Astrocyte (in vitro differentiated cells and primary cell): ENCODE measurements around the gene SLC7A10. TPM values are rescaled to one million over a fixed set of nuclear protein-coding genes. Genes with fewer than 3 reads are reported as not detected.
A peak's percentile ranks its signal among the peaks of the same experiment; 100 is the strongest.
"Not testable (repeated sequence)": the region's sequence is repeated elsewhere in the genome, so short reads cannot be mapped to it uniquely, and the experiment has no call there.

ENCODE experiments used
- DNase-seq: peaks from one replicate; pipeline ENCODE4 v3.0.0-alpha.2; 2010; ENCODE audit warnings: low read depth
- FAIRE-seq: peaks from 2 replicates; lab custom pipeline; 2011; peaks lifted over from hg19 to GRCh38; lab: Jason Lieb, UNC
- H2AFZ ChIP-seq: 2 replicates; pipeline ENCODE4 v1.6.0; 2012; ENCODE audit warnings: low read depth, low read length, inconsistent platforms
- H3K27ac ChIP-seq: 2 replicates; pipeline ENCODE4 v1.5.1; 2011; ENCODE audit warnings: low read depth, low read length, inconsistent platforms
- H3K27me3 ChIP-seq: 2 replicates; pipeline ENCODE4 v1.6.0; 2011; ENCODE audit warnings: low read length, inconsistent platforms; ENCODE audit not compliant: insufficient read depth
- H3K36me3 ChIP-seq: 2 replicates; pipeline ENCODE4 v1.5.1; 2011; ENCODE audit warnings: low read length, inconsistent platforms; ENCODE audit not compliant: insufficient read depth
- H3K4me1 ChIP-seq: 2 replicates; pipeline ENCODE4 v1.5.1; 2011; ENCODE audit warnings: low read length, inconsistent platforms; ENCODE audit not compliant: insufficient read depth
- H3K4me2 ChIP-seq: 2 replicates; pipeline ENCODE4 v1.6.0; 2012; ENCODE audit warnings: low read length, inconsistent platforms
- H3K4me3 ChIP-seq: 2 replicates; pipeline ENCODE4 v1.5.1; 2011; ENCODE audit warnings: low read depth, mild to moderate bottlenecking, low read length, inconsistent platforms; ENCODE audit not compliant: insufficient read depth
- H3K79me2 ChIP-seq: 2 replicates; pipeline ENCODE4 v1.6.0; 2012; ENCODE audit warnings: mild to moderate bottlenecking, low read length, inconsistent platforms; ENCODE audit not compliant: insufficient read depth
- H3K9ac ChIP-seq: 2 replicates; pipeline ENCODE4 v1.6.0; 2012; ENCODE audit warnings: mild to moderate bottlenecking, low read length, inconsistent platforms
- H3K9me3 ChIP-seq: 2 replicates; pipeline ENCODE4 v1.5.1; 2012; ENCODE audit warnings: low read depth, mild to moderate bottlenecking, low read length, inconsistent platforms; ENCODE audit not compliant: insufficient read depth
- H4K20me1 ChIP-seq: 2 replicates; pipeline ENCODE4 v1.6.0; 2012; ENCODE audit warnings: low read length, inconsistent platforms; ENCODE audit not compliant: insufficient read depth
- H3K27ac Mint-ChIP-seq: one replicate; pipeline ENCODE4 v1.8.0; 2021; ENCODE audit warnings: mild to moderate bottlenecking, mixed read lengths; ENCODE audit not compliant: unreplicated experiment
- H3K27me3 Mint-ChIP-seq: one replicate; pipeline ENCODE4 v1.8.0; 2021; ENCODE audit warnings: low read depth, mixed read lengths; ENCODE audit not compliant: unreplicated experiment
- H3K36me3 Mint-ChIP-seq: one replicate; pipeline ENCODE4 v1.8.0; 2021; ENCODE audit warnings: low read depth, mixed read lengths; ENCODE audit not compliant: unreplicated experiment
- H3K4me1 Mint-ChIP-seq: one replicate; pipeline ENCODE4 v1.8.0; 2021; ENCODE audit warnings: low read depth, mixed read lengths; ENCODE audit not compliant: unreplicated experiment
- H3K4me3 Mint-ChIP-seq: one replicate; pipeline ENCODE4 v1.8.0; 2021; ENCODE audit warnings: mild to moderate bottlenecking, moderate library complexity, mixed read lengths; ENCODE audit not compliant: unreplicated experiment
- H3K9me3 Mint-ChIP-seq: one replicate; pipeline ENCODE4 v1.8.0; 2021; ENCODE audit warnings: mild to moderate bottlenecking, mixed read lengths; ENCODE audit not compliant: unreplicated experiment
- EZH2 ChIP-seq: IDR thresholded peaks from 2 replicates; pipeline ENCODE4 v1.6.1; 2012; ENCODE audit warnings: mild to moderate bottlenecking, low read length, inconsistent platforms; ENCODE audit not compliant: insufficient read depth
- total RNA-seq: library from RNA; stranded (reverse); gene quantifications from 2 replicates; pipeline ENCODE4 v1.2.1, GENCODE V29; 2021
- TF ChIP-seq, protein P1 (sequence below): IDR thresholded peaks from 2 replicates; pipeline ENCODE4 v1.5.1; 2011; ENCODE audit warnings: low read depth, mild to moderate bottlenecking, inconsistent platforms, low read length, moderate library complexity; ENCODE audit not compliant: insufficient read depth

The SLC7A10 gene
- total RNA-seq, 1 donor from 2014 or later, result 0.61 TPM

- Histone ChIP-seq H3K9ac (no peak overlapping the region), H2AFZ (no peak overlapping the region), H3K27ac (no peak overlapping the region), H3K79me2 (peaks cover 6% of the 10 kb centered on the region), H3K4me1 (peaks cover 4% of the 10 kb centered on the region), H4K20me1 (peaks cover 15% of the 10 kb centered on the region), H3K27me3 (peaks cover 4% of the 10 kb centered on the region), H3K36me3 (no peaks in the 10 kb centered on the region), H3K9me3 (no peaks in the 10 kb centered on the region), H3K4me2 (no peak overlapping the region), H3K4me3 (no peak overlapping the region)
- FAIRE-seq (no peak), DNase-seq (no peak)
- Mint-ChIP-seq H3K4me1 (peaks cover 1% of the 10 kb centered on the region), H3K4me3 (no peak overlapping the region), H3K9me3 (peaks cover 4% of the 10 kb centered on the region), H3K27me3 (peaks cover 41% of the 10 kb centered on the region), H3K27ac (no peak overlapping the region), H3K36me3 (peaks cover 3% of the 10 kb centered on the region)
- TF ChIP-seq, protein P1, sequence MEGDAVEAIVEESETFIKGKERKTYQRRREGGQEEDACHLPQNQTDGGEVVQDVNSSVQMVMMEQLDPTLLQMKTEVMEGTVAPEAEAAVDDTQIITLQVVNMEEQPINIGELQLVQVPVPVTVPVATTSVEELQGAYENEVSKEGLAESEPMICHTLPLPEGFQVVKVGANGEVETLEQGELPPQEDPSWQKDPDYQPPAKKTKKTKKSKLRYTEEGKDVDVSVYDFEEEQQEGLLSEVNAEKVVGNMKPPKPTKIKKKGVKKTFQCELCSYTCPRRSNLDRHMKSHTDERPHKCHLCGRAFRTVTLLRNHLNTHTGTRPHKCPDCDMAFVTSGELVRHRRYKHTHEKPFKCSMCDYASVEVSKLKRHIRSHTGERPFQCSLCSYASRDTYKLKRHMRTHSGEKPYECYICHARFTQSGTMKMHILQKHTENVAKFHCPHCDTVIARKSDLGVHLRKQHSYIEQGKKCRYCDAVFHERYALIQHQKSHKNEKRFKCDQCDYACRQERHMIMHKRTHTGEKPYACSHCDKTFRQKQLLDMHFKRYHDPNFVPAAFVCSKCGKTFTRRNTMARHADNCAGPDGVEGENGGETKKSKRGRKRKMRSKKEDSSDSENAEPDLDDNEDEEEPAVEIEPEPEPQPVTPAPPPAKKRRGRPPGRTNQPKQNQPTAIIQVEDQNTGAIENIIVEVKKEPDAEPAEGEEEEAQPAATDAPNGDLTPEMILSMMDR, result peak; percentile 8
- TF ChIP-seq EZH2, result no peak
Measured at GRCh38 chr19:33192010-33192409, 33.6 kb downstream of the SLC7A10 start.

DNA sequence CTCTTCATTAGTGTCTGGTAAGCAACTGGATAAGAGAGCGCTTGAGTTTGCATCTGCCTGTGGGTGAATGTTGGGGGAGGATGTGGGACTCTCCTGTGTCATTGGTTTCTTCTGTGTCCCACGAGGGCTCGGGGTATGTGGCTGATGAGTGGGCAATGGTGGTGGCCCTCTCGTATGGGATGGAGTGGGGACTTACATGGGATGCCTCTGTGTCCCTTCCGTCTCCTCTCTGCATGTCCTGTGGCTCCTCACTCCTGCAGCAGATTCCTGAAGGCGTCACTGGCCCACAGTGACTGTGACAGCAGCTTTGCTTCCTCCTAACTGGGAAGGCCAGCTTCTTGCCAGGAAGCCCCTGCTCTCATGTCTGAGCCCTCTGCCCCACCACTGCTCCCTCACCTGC is 34.1 kb downstream of the SLC7A10 start:
- Histone ChIP-seq H3K4me2 (no peak overlapping the region), H3K4me3 (no peak overlapping the region), H3K9me3 (no peaks in the 10 kb centered on the region), H4K20me1 (peaks cover 10% of the 10 kb centered on the region), H3K36me3 (no peaks in the 10 kb centered on the region), H3K79me2 (peaks cover 6% of the 10 kb centered on the region), H3K27ac (no peak overlapping the region), H2AFZ (no peak overlapping the region), H3K4me1 (peaks cover 4% of the 10 kb centered on the region), H3K27me3 (peaks cover 4% of the 10 kb centered on the region), H3K9ac (no peak overlapping the region)
- peaks cover 41% of the 10 kb centered on the region for H3K27me3 Mint-ChIP-seq
- DNase-seq, result no peak
- peaks cover 4% of the 10 kb centered on the region for H3K9me3 Mint-ChIP-seq
- peaks cover 1% of the 10 kb centered on the region for H3K4me1 Mint-ChIP-seq
- peaks cover 3% of the 10 kb centered on the region for H3K36me3 Mint-ChIP-seq
- no peak overlapping the region for H3K4me3 Mint-ChIP-seq
- TF ChIP-seq EZH2, result no peak
- TF ChIP-seq, protein P1, result no peak
- FAIRE-seq, result no peak
- H3K27ac Mint-ChIP-seq, result no peak overlapping the region

GRCh38 chr19:33191092-33191491 is 34.6 kb downstream of the SLC7A10 start:
- H3K4me1 ChIP-seq, DNase-seq, H3K4me2 ChIP-seq, H3K27ac Mint-ChIP-seq, H4K20me1 ChIP-seq, H2AFZ ChIP-seq, H3K4me1 Mint-ChIP-seq, H3K36me3 Mint-ChIP-seq, H3K9me3 ChIP-seq, H3K79me2 ChIP-seq, FAIRE-seq, H3K27ac ChIP-seq, H3K4me3 ChIP-seq, H3K27me3 ChIP-seq, H3K9ac ChIP-seq, H3K36me3 ChIP-seq, H3K4me3 Mint-ChIP-seq, H3K9me3 Mint-ChIP-seq: not testable (repeated sequence)
- peaks cover 42% of the 10 kb centered on the region for H3K27me3 Mint-ChIP-seq
